AG09309 (cell line): ENCODE measurements around the gene MEIOSIN.

Experiments
- DNase-seq: peaks from one replicate; pipeline ENCODE4 v3.0.0-alpha.2; 2010; ENCODE audit warnings: low read depth
- H3K4me3 ChIP-seq: 2 replicates; pipeline ENCODE4 v1.5.1; 2011; ENCODE audit warnings: mild to moderate bottlenecking, low read depth, low read length, moderate library complexity; ENCODE audit not compliant: control insufficient read depth
- TF ChIP-seq, protein P1 (sequence below): IDR thresholded peaks from 2 replicates; pipeline ENCODE4 v1.5.1; 2011; ENCODE audit warnings: mild to moderate bottlenecking, low read depth, low read length, inconsistent platforms; ENCODE audit not compliant: insufficient read depth, control insufficient read depth; ENCODE audit errors: missing control alignments

The MEIOSIN gene

DNA sequence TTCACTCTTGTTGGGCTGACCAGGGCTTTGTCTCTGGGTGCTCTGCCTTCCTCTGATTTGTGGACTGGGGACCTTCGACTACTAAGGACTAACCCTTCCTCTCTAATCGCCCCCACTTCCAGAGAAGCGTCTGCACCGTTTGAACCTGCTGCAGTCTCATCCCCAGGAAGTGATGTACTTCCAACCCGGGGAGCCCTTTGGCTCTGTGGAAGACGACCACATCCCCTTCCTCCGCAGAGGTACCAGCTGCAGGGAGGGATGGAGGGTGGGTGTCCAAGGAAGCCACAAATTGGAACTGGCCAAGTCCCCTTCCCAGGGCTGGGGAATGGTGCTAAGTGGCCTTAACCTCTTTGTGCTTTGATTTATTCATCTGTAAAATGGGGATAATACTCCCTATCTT is 31.6 kb upstream of the MEIOSIN start:
- H3K4me3 ChIP-seq, result no peak overlapping the region
- no peak for DNase-seq
- TF ChIP-seq, protein P1, sequence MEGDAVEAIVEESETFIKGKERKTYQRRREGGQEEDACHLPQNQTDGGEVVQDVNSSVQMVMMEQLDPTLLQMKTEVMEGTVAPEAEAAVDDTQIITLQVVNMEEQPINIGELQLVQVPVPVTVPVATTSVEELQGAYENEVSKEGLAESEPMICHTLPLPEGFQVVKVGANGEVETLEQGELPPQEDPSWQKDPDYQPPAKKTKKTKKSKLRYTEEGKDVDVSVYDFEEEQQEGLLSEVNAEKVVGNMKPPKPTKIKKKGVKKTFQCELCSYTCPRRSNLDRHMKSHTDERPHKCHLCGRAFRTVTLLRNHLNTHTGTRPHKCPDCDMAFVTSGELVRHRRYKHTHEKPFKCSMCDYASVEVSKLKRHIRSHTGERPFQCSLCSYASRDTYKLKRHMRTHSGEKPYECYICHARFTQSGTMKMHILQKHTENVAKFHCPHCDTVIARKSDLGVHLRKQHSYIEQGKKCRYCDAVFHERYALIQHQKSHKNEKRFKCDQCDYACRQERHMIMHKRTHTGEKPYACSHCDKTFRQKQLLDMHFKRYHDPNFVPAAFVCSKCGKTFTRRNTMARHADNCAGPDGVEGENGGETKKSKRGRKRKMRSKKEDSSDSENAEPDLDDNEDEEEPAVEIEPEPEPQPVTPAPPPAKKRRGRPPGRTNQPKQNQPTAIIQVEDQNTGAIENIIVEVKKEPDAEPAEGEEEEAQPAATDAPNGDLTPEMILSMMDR, result no peak

DNA sequence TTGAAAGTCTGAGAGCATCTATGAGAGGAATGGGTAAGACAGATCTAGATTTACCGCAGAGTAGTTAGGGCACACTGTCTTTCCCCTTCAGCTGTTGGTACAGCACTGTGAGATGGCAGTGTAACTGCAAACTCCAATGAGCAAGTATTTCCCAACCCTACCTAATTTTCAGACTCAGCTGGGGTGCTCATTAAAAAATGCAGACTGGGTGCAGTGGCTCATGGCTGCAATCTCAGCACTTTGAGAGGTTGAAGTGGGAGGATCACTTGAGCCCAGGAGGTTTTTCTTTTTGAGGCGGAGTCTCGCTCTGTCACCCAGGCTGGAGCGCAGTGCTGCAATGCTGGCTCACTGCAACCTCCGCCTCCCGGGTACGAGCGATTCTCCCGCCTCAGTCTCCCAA is 28.1 kb upstream of the MEIOSIN start:
- DNase-seq, result no peak
- no peak overlapping the region for H3K4me3 ChIP-seq
- TF ChIP-seq, protein P1, result no peak

DNA sequence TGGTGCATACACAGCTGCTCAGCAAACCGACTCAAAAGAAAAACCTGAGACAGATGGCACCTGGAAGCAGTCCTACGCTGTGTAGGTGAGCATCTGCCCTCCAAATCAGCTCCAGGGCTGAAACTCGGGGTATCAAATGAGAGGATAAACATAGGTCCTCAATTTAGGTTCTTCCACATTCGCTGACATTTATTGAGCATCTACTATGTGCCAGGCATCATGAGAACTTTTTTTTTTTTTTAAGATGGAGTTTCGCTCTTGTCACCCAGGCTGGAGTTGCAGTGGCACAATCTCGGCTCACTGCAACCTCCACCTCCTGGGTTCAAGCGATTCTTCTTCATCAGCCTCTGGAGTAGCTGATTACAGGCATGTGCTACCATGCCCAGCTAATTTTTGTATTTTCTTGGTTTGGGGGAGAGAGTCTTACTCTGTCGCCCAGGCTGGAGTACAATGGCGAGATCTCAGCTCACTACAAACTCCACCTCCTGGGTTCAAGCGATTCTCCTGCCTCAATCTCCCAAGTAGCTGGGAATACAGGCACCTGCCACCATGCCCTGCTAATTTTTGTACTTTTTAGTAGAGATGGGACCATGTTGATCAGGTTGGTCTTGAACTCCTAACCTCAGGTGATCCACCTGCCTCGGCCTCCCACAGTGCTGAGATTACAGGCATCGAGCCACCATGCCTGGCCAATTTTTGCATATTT is 27.4 kb upstream of the MEIOSIN start:
- TF ChIP-seq, protein P1, result no peak
- H3K4me3 ChIP-seq, result no peak overlapping the region
- DNase-seq, result no peak

DNA sequence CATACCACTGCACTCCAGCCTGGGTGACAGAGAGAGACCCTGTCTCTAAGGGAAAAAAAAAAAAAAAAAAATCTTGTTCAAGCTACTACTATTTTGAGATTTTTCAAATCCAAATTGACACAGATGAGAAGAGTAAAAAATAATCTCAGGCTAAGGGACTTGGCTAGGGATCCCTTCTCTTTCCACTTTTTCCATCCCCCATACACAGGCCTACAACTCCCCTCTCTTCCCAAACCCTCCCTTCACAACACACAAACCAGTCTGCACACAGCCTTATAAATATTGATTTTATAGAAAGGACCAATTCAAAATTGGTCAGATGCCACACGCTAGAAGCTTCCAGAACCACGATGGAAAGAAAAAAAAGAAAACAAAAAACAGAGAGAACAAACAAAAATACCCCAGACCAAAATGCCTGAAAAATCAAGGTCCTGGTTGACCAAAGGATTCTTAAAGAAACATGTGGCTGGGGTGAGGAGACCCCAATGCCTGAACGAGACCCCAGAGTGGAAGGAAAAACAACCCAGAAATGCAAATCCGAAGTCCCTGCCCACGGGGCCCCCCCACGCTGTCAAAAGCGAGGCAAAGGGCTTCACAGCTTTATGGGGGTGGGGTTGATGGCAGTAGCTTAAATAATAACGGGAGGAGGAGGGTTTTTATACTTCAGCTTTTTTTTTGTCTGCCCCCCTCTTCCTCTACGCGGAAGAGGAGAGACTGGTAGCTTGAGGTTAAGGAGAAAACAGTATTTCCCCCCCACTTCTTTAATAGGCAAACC is 22.7 kb upstream of the MEIOSIN start:
- DNase-seq, result no peak
- TF ChIP-seq, protein P1, result no peak
- no peak overlapping the region for H3K4me3 ChIP-seq

DNA sequence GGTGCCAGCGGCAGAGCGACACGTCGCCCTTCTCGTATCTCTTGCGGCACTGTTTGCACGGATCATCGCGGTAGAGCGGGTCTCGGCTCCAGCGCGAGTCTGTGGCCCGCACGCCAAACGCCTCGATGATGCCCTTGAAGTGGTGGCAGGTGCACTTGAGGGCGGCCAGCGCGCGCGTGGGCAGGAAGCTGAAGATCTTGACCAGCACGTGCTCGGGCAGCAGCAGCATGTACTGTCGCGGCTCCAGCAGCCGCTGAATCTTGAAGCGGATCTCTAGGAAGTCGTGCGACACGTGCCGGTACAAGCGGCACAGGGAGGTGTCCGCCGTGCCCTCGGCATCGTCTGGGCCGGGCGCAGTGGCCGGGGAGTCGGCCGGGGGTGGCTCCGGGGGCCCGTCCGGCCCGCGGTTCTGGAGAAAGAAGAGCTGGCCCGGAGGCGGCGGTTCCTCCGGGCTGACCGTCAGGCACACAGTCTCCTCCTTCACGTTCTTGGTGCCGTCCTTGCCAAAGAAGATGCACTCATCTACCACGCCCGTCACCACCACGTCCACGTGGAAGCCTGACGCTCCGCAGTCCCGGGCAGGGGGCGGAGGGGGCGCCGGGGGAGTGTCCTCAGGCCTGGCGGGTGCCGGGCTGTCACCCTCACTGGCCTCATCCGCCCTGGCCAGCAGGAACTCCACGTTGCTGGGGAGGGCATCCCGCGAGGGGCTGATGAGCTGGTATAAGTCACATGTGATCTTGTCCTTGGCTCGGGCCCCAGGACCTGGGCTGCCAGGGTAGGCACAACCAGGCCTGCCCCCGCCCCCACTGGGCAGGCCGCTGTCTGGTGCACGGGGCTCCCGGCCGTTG is 21.2 kb upstream of the MEIOSIN start:
- no peak for DNase-seq
- TF ChIP-seq, protein P1, result no peak

DNA sequence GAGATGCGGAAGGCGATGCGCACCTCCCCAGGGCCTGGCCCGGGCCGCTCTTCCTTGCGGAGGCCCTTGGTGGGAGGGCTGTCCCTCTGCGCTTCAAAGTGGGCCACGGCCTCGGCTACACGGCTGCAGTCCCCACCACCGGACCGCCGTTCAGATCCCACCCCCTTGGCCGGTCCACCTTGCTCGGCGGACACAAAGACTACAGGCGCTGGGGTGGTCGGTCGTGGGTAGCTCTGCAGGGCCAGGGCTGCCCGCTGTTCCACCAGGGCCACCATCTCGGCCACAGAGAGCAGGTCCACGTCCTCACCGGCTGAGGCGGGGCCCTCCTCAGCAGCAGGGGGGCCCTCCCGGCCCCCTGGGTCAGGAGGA is 20.6 kb upstream of the MEIOSIN start:
- no peak overlapping the region for H3K4me3 ChIP-seq
- no peak for DNase-seq
- TF ChIP-seq, protein P1, result no peak

More for the DNA sequence above, 21.2 kb upstream of the MEIOSIN start:
- no peak overlapping the region for H3K4me3 ChIP-seq
